ENCODE data around the gene CMTM7. TPM values are rescaled to one million over a fixed set of nuclear protein-coding genes. Genes with fewer than 3 reads are reported as not detected.

The CMTM7 gene
- total RNA-seq, 1 donor from 2014 or later, result 40.7 TPM

GRCh38 chr3:32452009-32452408 is 60.4 kb downstream of the CMTM7 start:
- no peak for TF ChIP-seq CTCF (IDR thresholded peaks at IDR 0.05; ENCODE audit: insufficient read depth, low read length, poor library complexity, severe bottlenecking)
- Histone ChIP-seq H3K4me3 (ENCODE audit: low read depth, low read length) (no peak overlapping the region), H3K27me3 (ENCODE audit: control insufficient read depth, insufficient read depth, low read length) (no peaks in the 10 kb centered on the region), H3K36me3 (ENCODE audit: control insufficient read depth, insufficient read depth, low read length) (peaks cover 2% of the 10 kb centered on the region)
- no peak for DNase-seq (ENCODE audit: low read depth)

- H3K4me3 ChIP-seq (ENCODE audit: low read depth, low read length), result no peak overlapping the region
- DNase-seq (ENCODE audit: low read depth), result no peak
- TF ChIP-seq CTCF (IDR thresholded peaks at IDR 0.05; ENCODE audit: insufficient read depth, low read length, poor library complexity, severe bottlenecking), result no peak
- peaks cover 1% of the 10 kb centered on the region for H3K36me3 ChIP-seq (ENCODE audit: control insufficient read depth, insufficient read depth, low read length)
- no peaks in the 10 kb centered on the region for H3K27me3 ChIP-seq (ENCODE audit: control insufficient read depth, insufficient read depth, low read length)
These were observed 61.7 kb downstream of the CMTM7 start for GRCh38 chr3:32453346-32453745.

- Histone ChIP-seq H3K4me3 (ENCODE audit: low read depth, low read length) (no peak overlapping the region), H3K27me3 (ENCODE audit: control insufficient read depth, insufficient read depth, low read length) (no peaks in the 10 kb centered on the region)
- no peak for TF ChIP-seq CTCF (IDR thresholded peaks at IDR 0.05; ENCODE audit: insufficient read depth, low read length, poor library complexity, severe bottlenecking)
These were observed 62.5 kb downstream of the CMTM7 start for GRCh38 chr3:32454111-32454510.

GRCh38 chr3:32454731-32455608 is 63.3 kb downstream of the CMTM7 start:
- H3K27me3 ChIP-seq (ENCODE audit: control insufficient read depth, insufficient read depth, low read length), result no peaks in the 10 kb centered on the region
- H3K4me3 ChIP-seq (ENCODE audit: low read depth, low read length), result no peak overlapping the region
- TF ChIP-seq CTCF (IDR thresholded peaks at IDR 0.05; ENCODE audit: insufficient read depth, low read length, poor library complexity, severe bottlenecking), result no peak
- H3K36me3 ChIP-seq (ENCODE audit: control insufficient read depth, insufficient read depth, low read length), result peaks cover 1% of the 10 kb centered on the region
- DNase-seq (ENCODE audit: low read depth), result no peak

More at GRCh38 chr3:32454111-32454510, 62.5 kb downstream of the CMTM7 start:
- DNase-seq (ENCODE audit: low read depth), result no peak
- H3K36me3 ChIP-seq (ENCODE audit: control insufficient read depth, insufficient read depth, low read length), result peaks cover 1% of the 10 kb centered on the region

- no peak for TF ChIP-seq CTCF (IDR thresholded peaks at IDR 0.05; ENCODE audit: insufficient read depth, low read length, poor library complexity, severe bottlenecking)
- Histone ChIP-seq H3K27me3 (ENCODE audit: control insufficient read depth, insufficient read depth, low read length) (no peaks in the 10 kb centered on the region), H3K36me3 (ENCODE audit: control insufficient read depth, insufficient read depth, low read length) (peaks cover 1% of the 10 kb centered on the region), H3K4me3 (ENCODE audit: low read depth, low read length) (no peak overlapping the region)
- no peak for DNase-seq (ENCODE audit: low read depth)
These were observed 64.2 kb downstream of the CMTM7 start for GRCh38 chr3:32455609-32456428.
